HG03565 (cell line): ENCODE results near the gene ASCC3.

ENCODE experiments used
- ATAC-seq: cut with Tn5 transposase; IDR thresholded peaks from one replicate; pipeline ENCODE4 v1.9.1; 2021; ENCODE audit warnings: mild to moderate bottlenecking, moderate library complexity; ENCODE audit not compliant: unreplicated experiment

ASCC3 gene

GRCh38 chr6:100612094-100612493, 269.0 kb downstream of the ASCC3 start:
- no peak for ATAC-seq

- ATAC-seq: no peak
Observed at GRCh38 chr6:100599088-100599770, 281.9 kb downstream of the ASCC3 start.

- ATAC-seq: no peak
Observed at GRCh38 chr6:100595456-100595855, 285.7 kb downstream of the ASCC3 start.

- ATAC-seq: peak; percentile 49
Observed at GRCh38 chr6:100593522-100593921, 287.6 kb downstream of the ASCC3 start.

- ATAC-seq: no peak
Observed at GRCh38 chr6:100592929-100593328, 288.2 kb downstream of the ASCC3 start.

GRCh38 chr6:100577425-100577824, 303.7 kb downstream of the ASCC3 start:
- no peak for ATAC-seq

GRCh38 chr6:100575921-100576320, 305.2 kb downstream of the ASCC3 start:
- ATAC-seq: no peak

GRCh38 chr6:100574836-100575235, 306.3 kb downstream of the ASCC3 start:
- no peak for ATAC-seq

- ATAC-seq: no peak
Observed at GRCh38 chr6:100573166-100573565, 308.0 kb downstream of the ASCC3 start.

GRCh38 chr6:100568255-100568654, 312.9 kb downstream of the ASCC3 start:
- no peak for ATAC-seq

- no peak for ATAC-seq
Observed at GRCh38 chr6:100566563-100566962, 314.6 kb downstream of the ASCC3 start.

GRCh38 chr6:100565439-100566104, 315.6 kb downstream of the ASCC3 start:
- no peak for ATAC-seq

- ATAC-seq: no peak
Observed at GRCh38 chr6:100559859-100560258, 321.3 kb downstream of the ASCC3 start.

GRCh38 chr6:100554228-100554627, 326.9 kb downstream of the ASCC3 start:
- ATAC-seq: no peak

- no peak for ATAC-seq
Observed at GRCh38 chr6:100553243-100553642, 327.9 kb downstream of the ASCC3 start.

GRCh38 chr6:100549406-100550167, 331.5 kb downstream of the ASCC3 start:
- ATAC-seq: no peak

- no peak for ATAC-seq
Observed at GRCh38 chr6:100538086-100538485, 343.0 kb downstream of the ASCC3 start.

- no peak for ATAC-seq
Observed at GRCh38 chr6:100518588-100518987, 362.5 kb downstream of the ASCC3 start.

- ATAC-seq: no peak
Observed at GRCh38 chr6:100517633-100518032, 363.5 kb downstream of the ASCC3 start.

GRCh38 chr6:100517106-100517505, 364.0 kb downstream of the ASCC3 start:
- no peak for ATAC-seq

GRCh38 chr6:100514660-100515059, 366.5 kb downstream of the ASCC3 start:
- ATAC-seq: no peak
